Right lobe of liver (tissue), 4 donors: ENCODE measurements around the gene AXIN2.

ENCODE experiments used
- CTCF ChIP-seq, 4 donors: fragments of 200-600 bp in 3 of 4; fragments of 450-650 bp in 1 of 4; IDR thresholded peaks; one replicate each; pipeline versions ENCODE4 v1.5.1 to v1.8.0; 2016 to 2022; ENCODE audit warnings: antibody characterized with exemption in 4 of 4, mild to moderate bottlenecking in 2 of 4
- POLR2A ChIP-seq: fragments of 450-650 bp; IDR thresholded peaks from one replicate; pipeline ENCODE4 v1.6.1; 2017; ENCODE audit warnings: antibody characterized with exemption, mild to moderate bottlenecking
- donor health status: DM: no; HTN: no; CAD: no.
- donor health status: DM: no; HTN: no; CAD: no.
- donor health status: DM: no; HTN: yes; CAD: no.

- no peak for TF ChIP-seq CTCF (IDR thresholded peaks at IDR 0.05)
- TF ChIP-seq POLR2A, result no peak
These were observed 37.4 kb downstream of the AXIN2 start for GRCh38 chr17:65523853-65524664.
